ENCODE measurements around the gene ANGPTL3.
"Not testable (repeated sequence)": the region's sequence is repeated elsewhere in the genome, so short reads cannot be mapped to it uniquely, and the experiment has no call there.

The ANGPTL3 gene, protein sequence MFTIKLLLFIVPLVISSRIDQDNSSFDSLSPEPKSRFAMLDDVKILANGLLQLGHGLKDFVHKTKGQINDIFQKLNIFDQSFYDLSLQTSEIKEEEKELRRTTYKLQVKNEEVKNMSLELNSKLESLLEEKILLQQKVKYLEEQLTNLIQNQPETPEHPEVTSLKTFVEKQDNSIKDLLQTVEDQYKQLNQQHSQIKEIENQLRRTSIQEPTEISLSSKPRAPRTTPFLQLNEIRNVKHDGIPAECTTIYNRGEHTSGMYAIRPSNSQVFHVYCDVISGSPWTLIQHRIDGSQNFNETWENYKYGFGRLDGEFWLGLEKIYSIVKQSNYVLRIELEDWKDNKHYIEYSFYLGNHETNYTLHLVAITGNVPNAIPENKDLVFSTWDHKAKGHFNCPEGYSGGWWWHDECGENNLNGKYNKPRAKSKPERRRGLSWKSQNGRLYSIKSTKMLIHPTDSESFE

GRCh38 chr1:62597281-62597680 lies at the start of gene ANGPTL3:
Gene ANGPTL3, plus strand, starts transcription at chr1:62597520. Its CDS starts 47 bp downstream, at chr1:62597567.
- DNase-seq (ENCODE audit: low read depth in 2 of 2) = no peak

DNA sequence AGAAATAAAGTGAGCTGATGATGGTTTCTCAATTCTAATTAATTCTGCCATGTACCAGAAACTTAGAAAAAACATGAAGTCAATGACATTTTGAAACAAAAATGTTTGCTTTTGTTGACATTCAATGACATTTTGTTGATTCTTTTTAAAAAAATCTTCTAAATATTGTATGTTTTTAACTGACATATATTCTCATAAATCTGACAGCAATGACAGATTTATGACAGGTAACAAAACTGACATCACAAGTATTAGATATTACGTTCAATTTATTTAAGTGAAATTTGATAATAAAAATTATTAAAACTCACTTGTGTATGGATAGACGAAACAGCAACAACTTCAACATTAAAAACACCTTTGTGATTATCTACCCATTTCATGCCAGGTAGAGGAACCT lies 36.0 kb upstream of the ANGPTL3 start:
- DNase-seq (ENCODE audit: low read depth in 2 of 2) = no peak

DNA sequence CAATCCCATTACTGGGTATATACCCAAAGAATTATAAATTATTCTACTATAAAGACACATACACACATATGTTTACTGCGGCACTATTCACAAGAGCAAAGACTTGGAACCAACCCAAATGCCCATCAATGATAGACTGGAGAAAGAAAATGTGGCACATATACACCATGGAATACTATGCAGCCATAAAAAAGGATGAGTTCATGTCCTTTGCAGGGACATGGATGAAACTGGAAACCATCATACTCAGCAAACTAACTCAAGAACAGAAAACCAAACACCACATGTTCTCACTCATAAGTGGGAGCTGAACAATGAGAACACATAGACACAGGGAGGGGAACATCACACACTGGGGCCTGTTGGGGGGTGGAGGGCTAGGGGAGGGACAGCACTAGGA lies 30.1 kb upstream of the ANGPTL3 start:
- not testable (repeated sequence) for DNase-seq (ENCODE audit: low read depth in 2 of 2)

DNA sequence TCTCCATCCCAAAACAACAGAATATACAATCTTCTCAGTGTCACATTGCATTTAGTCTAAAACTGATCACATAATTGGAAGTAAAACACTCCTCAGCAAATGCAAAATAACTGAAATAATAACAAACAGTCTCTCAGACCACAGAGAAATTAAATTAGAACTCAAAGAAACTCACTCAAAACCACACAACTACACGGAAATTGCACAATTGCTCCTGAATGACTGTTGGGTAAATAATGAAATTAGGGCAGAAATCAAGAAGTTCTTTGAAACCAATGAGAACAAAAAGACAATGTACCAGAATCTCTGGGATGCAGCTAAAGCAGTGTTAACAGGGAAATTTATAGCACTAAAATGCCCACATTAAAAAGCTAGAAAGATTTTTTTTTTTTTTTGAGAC lies 29.4 kb upstream of the ANGPTL3 start:
- not testable (repeated sequence) for DNase-seq (ENCODE audit: low read depth in 2 of 2)

DNA sequence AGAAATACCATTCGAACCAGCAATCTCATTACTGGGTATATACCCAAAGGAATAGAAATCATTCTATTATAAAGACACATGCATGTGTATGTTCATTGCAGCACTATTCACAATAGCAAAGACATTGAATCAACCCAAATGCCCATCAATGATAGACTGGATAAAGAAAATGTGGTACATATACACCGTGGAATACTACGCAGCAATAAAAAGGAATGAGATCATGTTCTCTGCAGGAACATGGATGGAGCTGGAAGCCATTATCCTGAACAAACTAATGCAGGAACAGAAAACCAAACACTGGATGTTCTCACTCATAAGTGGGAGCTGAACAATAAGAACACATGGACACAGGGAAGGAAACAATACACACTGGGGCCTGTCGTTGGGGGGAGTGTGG lies 25.8 kb upstream of the ANGPTL3 start:
- not testable (repeated sequence) for DNase-seq (ENCODE audit: low read depth in 2 of 2)

GRCh38 chr1:62572476-62572875 lies 24.8 kb upstream of the ANGPTL3 start:
- DNase-seq (ENCODE audit: low read depth in 2 of 2) = no peak

- no peak for DNase-seq (ENCODE audit: low read depth in 2 of 2)
Observed at GRCh38 chr1:62573675-62574074, 23.6 kb upstream of the ANGPTL3 start.

DNA sequence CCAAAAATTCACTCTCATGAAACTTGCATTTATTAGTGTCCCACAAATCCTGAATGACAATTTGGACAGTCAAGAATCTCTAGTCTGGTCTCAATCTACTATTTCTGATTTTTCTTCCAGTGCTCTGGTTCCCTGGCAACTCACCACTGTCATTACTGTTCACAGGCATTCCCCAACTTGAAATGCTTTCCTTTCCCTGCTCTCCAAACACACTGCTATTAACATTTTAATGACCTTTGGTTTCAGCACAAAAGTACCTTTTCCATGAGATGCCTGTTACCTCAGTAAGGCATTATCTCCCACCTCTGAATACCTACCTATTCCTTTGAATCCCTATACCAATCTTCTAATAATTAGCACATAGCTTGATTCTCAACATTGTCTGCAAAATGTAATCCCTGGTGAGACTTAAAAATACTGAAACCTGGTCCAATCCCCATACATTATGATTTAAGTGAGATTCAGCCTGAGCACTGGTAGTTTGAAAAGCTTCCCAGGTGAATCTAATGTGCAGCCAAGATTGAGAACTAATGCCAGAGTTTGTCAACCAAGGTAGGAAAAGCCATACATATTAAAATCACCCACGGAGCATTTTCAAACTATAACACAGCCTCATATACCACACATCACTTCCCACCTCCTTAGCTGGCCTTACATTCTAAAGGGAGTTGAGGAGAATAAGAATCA lies 11.7 kb upstream of the ANGPTL3 start:
- no peak for DNase-seq (ENCODE audit: low read depth in 2 of 2)

- no peak for DNase-seq (ENCODE audit: low read depth in 2 of 2)
Observed at GRCh38 chr1:62588000-62588399, 9.3 kb upstream of the ANGPTL3 start.

DNA sequence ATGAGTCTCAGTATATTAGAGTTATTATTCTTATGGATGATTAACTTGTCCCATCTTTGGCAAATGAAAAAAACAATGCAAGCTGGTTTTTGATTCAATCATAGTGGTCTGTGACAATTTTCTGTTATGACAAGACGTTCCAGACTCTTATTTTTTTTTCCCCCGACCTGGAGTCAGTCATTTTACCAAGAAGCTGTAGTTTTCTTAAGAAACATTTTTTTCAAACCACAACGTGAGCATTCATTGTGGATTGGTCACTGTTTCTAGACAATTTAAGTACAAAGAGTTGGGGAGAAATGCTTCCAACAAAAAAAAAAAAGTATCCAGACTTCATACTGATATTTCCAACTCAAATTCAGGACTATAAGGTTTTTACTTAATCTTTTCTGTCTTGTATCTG lies 8.0 kb upstream of the ANGPTL3 start:
- DNase-seq (ENCODE audit: low read depth in 2 of 2) = peak; percentile 6 to 10

DNA sequence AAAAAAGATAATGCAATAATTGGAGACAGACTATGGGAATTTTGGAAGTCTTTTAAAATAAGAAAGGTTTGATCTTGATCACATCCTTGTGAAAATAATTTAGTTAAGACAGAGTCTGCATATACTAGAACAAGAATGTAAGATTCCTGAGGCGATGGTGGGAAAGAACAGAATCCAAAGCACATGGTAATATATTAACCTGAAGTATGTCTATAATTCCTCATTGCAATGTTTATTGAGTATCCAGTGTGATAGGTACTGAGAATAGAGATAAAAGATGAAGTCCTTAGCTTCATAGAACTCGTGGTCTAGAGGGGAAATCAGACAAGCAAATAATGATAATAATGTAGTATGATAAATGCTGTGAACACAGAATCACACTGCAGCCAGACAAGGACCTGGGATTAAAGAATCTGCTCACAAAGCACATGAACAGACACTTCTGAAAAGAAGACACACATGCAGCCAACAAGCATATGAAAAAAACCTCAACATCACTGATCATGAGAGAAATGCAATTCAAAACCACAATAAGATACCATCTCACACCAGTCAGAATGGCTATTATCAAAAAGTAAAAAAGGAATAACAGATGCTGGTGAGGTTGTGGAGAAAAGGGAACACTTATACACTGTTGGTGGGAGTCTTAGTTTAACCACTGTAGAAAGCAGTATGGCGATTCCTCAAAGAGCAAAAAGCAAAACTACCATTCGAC lies 6.9 kb upstream of the ANGPTL3 start:
- no peak for DNase-seq (ENCODE audit: low read depth in 2 of 2)

DNA sequence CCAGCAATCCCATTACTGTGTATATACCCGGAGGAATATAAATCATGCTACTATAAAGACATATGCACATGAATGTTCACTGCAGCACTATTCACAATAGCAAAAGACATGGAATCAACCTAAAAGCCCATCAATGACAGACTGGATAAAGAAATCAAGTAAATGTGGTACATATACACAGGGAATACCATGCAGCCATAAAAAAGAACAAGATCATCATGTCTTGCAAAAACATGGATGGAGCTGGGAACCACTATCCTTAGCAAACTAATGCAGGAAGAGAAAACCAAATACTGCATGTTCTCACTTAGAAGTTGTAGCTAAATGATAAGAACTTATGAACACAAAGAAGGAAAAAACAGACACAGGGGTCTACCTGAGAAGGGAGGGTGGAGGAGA lies 6.4 kb upstream of the ANGPTL3 start:
- DNase-seq (ENCODE audit: low read depth in 2 of 2) = no peak

DNA sequence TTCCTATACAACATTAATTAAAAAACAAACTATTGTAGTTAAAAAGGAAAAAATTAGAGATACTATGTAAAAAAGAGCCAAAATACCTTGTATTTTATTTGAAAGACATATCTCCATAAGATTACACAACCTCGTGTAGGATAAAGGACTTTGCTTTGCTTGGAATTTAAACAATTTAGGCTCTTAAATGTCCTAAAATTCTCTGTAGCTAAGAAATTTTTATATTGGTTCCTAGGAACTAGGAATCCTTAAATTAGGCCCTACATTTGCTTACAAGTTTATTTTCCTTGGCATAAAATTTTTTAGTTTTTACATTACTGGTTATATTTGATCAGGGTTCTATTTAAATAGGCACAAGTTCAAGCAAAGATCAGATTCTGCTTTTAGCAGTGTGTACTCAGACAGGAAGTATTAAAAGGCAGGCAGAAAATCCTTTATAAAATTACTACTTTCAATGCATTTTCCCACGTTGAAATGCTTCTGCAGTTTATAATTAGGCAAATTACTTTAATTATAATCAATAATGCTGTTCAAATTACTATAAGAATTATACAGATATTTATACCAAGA lies 3.4 kb upstream of the ANGPTL3 start:
- no peak for DNase-seq (ENCODE audit: low read depth in 2 of 2)

- no peak for DNase-seq (ENCODE audit: low read depth in 2 of 2)
Observed at GRCh38 chr1:62595647-62596046, 1.7 kb upstream of the ANGPTL3 start.

DNA sequence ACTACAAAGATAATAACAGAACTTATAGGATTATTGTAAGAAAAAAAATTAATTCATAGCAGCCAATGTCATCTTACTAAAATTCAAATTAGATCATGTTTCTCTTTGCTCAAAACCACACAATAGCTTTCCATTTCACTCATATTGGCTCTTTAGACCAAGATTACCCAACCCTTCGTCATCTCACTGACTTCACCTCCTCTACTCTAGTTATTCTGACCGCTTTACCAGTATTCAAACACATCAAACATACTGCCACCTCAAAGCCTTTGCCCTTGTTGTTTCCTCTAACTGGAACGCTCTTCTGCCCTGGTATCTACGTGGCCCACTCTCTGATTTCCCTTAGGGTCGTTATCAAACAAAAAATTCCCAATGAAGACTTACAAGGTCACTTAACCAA lies 1.7 kb downstream of the ANGPTL3 start:
- no peak for DNase-seq (ENCODE audit: low read depth in 2 of 2)

DNA sequence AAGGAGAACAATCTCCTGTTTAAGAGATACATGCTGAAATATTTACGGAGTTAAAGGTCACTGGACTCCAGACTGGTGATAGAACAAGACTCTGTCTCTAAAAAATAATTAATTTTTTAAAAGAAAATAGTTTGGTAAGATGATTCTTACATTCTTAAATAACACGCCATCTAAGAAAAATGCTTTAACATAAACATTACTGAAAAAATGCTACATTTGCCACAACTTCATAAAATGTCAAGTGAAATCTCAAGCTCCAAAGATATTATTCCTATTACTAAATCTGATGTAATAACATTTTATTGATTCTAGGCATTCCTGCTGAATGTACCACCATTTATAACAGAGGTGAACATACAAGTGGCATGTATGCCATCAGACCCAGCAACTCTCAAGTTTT lies 4.1 kb downstream of the ANGPTL3 start:
- no peak for DNase-seq (ENCODE audit: low read depth in 2 of 2)

DNA sequence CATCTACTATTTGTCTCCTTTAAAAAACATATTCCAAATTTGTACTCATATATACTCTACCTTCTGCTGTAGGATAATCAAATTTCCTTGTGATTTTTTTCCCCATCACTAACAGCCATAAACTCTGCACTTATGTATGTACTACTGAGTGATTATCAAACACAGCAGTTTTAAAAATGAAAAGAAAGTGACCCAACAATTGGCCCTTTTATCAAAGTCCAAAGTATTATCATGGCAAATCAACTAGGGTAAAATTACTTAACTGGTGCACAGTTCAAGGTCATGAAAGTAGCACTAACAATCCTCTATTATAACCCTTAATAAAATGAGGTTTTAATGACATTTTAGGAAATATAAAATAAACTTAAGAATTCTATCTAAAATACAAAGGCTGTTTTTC lies 11.6 kb downstream of the ANGPTL3 start:
- DNase-seq (ENCODE audit: low read depth in 2 of 2) = no peak

- not testable (repeated sequence) for DNase-seq (ENCODE audit: low read depth in 2 of 2)
Observed at GRCh38 chr1:62610588-62610987, 13.3 kb downstream of the ANGPTL3 start.

GRCh38 chr1:62612770-62613169 lies 15.4 kb downstream of the ANGPTL3 start:
- no peak for DNase-seq (ENCODE audit: low read depth in 2 of 2)

- DNase-seq (ENCODE audit: low read depth in 2 of 2) = no peak
Observed at GRCh38 chr1:62613325-62613727, 16.0 kb downstream of the ANGPTL3 start.

- no peak for DNase-seq (ENCODE audit: low read depth in 2 of 2)
Observed at GRCh38 chr1:62613890-62614289, 16.6 kb downstream of the ANGPTL3 start.

DNA sequence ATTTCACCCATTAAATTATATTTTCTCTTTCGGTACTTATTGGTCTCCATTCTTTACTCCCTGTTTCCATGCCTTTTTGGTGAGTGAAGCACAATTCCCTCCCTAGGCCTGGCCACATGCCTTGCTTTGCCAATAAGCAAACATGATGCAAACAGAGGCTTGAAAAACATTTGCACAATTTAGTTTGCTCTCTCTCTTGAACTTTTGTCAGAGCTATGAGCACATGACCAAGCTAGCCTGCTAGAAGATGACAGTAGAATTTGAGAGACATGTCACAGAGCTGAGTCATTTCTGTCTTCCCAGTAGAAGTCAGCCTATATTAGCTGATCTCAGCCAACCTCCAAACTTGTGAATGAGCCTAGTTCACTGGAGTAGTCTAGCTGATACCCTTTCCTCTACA lies 24.6 kb downstream of the ANGPTL3 start:
- peak; percentile 59 to 70 for DNase-seq (ENCODE audit: low read depth in 2 of 2)
